OCI-LY1 (cell line): ENCODE data around the gene ATP1A3.

Experiments
- H2AFZ ChIP-seq: fragments of 200-600 bp; sonication (generic), shearing (Covaris generic); 2 replicates; pipeline ENCODE4 v1.6.0; 2014; ENCODE audit warnings: antibody characterized with exemption, mild to moderate bottlenecking, low read length
- H3F3A ChIP-seq: fragments of 200-600 bp; sonication (generic), shearing (Covaris generic); 2 replicates; pipeline ENCODE4 v1.6.0; 2014; ENCODE audit warnings: mild to moderate bottlenecking, antibody characterized with exemption, low read length, moderate library complexity; ENCODE audit not compliant: insufficient read depth
- H3K27ac ChIP-seq: fragments of 200-600 bp; sonication (generic); 2 replicates; pipeline ENCODE4 v1.5.1; 2014; ENCODE audit warnings: low read length, mixed run types, mild to moderate bottlenecking, low read depth; ENCODE audit not compliant: poor library complexity, severe bottlenecking
- H3K27me3 ChIP-seq: fragments of 200-600 bp; sonication (generic); 2 replicates; pipeline ENCODE4 v1.6.0; 2014; ENCODE audit warnings: antibody characterized with exemption, mild to moderate bottlenecking, low read length, moderate library complexity; ENCODE audit not compliant: insufficient read depth
- H3K36me3 ChIP-seq: fragments of 200-600 bp; sonication (generic); 2 replicates; pipeline ENCODE4 v1.6.1; 2014; ENCODE audit warnings: mild to moderate bottlenecking, antibody characterized with exemption, low read length, moderate library complexity, mixed read lengths; ENCODE audit not compliant: insufficient read depth
- H3K4me1 ChIP-seq: fragments of 200-600 bp; sonication (generic); 2 replicates; pipeline ENCODE4 v1.5.1; 2014; ENCODE audit warnings: mild to moderate bottlenecking, low read length, moderate library complexity; ENCODE audit not compliant: insufficient read depth, severe bottlenecking
- H3K4me2 ChIP-seq: fragments of 200-600 bp; sonication (generic), shearing (Covaris generic); 2 replicates; pipeline ENCODE4 v1.6.1; 2014; ENCODE audit warnings: low read length
- H3K4me3 ChIP-seq: fragments of 200-600 bp; sonication (generic); 2 replicates; pipeline ENCODE4 v1.5.1; 2014; ENCODE audit warnings: low read length, low read depth, mild to moderate bottlenecking, mixed read lengths; ENCODE audit not compliant: poor library complexity, severe bottlenecking
- H3K79me2 ChIP-seq: fragments of 200-600 bp; shearing (Covaris generic); 2 replicates; pipeline ENCODE4 v1.6.1; 2016; ENCODE audit warnings: mixed run types, low read length, mixed read lengths; ENCODE audit not compliant: insufficient read depth
- H3K9ac ChIP-seq: fragments of 200-600 bp; sonication (generic), shearing (Covaris generic); 2 replicates; pipeline ENCODE4 v1.6.1; 2014; ENCODE audit warnings: mild to moderate bottlenecking, low read length, mixed read lengths
- H3K9me2 ChIP-seq: fragments of 200-600 bp; sonication (generic), shearing (Covaris generic); 2 replicates; pipeline ENCODE4 v1.6.1; 2014; ENCODE audit warnings: low read depth, mild to moderate bottlenecking, low read length, mixed read lengths
- H3K9me3 ChIP-seq: fragments of 200-600 bp; shearing (Covaris generic); 2 replicates; pipeline ENCODE4 v1.6.1; 2014; ENCODE audit warnings: low read length, mixed read lengths
- H4K20me1 ChIP-seq: fragments of 200-600 bp; sonication (generic), shearing (Covaris generic); 2 replicates; pipeline ENCODE4 v1.6.0; 2016; ENCODE audit warnings: mild to moderate bottlenecking, low read length; ENCODE audit not compliant: insufficient read depth
- EZH2 ChIP-seq: fragments of 200-600 bp; sonication (generic), shearing (Covaris generic); IDR thresholded peaks from 2 replicates; pipeline ENCODE4 v1.8.0; 2017; ENCODE audit warnings: borderline replicate concordance, mixed run types, mild to moderate bottlenecking, antibody characterized with exemption, low read length, moderate library complexity, mixed read lengths
- TF ChIP-seq, protein P1 (sequence below): fragments of 200-600 bp; sonication (generic), shearing (Covaris generic); IDR thresholded peaks from 2 replicates; pipeline ENCODE4 v1.5.1; 2017; ENCODE audit warnings: mild to moderate bottlenecking, antibody characterized with exemption, low read length, moderate library complexity, mixed read lengths

ATP1A3 gene

DNA sequence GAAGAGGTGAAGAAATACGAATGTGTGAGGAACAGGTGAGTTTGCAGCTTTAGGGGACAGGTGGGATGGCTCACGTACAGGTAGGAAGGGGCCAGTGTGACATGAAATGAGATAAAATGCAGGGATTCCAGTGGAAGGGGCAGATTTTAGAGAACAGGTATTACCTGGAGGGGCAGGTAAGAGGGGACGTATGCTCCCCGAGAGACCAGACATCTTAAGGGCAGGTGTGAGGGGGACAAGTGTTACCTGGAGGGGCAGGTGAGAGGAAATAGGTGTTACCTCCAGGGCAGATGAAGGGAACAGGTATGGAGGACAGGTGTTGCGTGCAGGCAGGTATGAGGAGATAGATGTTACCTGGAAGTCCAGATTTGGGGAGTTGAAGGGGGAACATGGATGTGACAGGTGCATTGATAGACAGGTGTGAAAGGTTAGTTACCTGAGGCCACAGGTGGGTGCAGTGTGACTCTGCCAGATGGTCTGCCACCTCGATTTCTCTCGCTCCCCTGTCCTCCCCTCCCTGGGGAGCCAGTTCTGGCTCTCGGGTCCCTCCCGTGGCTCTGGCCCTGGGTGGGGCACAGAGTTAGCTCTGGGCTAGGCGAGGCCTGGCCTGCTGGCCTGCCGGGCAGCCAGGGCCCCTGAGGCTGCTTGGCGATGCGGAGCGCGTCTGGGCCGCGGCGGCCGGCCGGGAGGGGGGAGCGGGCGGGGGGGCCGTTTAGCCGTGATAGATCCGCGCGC is 67.8 kb downstream of the ATP1A3 start:
- Histone ChIP-seq H3K36me3 (no peaks in the 10 kb centered on the region), H3K9ac (no peak overlapping the region)

DNA sequence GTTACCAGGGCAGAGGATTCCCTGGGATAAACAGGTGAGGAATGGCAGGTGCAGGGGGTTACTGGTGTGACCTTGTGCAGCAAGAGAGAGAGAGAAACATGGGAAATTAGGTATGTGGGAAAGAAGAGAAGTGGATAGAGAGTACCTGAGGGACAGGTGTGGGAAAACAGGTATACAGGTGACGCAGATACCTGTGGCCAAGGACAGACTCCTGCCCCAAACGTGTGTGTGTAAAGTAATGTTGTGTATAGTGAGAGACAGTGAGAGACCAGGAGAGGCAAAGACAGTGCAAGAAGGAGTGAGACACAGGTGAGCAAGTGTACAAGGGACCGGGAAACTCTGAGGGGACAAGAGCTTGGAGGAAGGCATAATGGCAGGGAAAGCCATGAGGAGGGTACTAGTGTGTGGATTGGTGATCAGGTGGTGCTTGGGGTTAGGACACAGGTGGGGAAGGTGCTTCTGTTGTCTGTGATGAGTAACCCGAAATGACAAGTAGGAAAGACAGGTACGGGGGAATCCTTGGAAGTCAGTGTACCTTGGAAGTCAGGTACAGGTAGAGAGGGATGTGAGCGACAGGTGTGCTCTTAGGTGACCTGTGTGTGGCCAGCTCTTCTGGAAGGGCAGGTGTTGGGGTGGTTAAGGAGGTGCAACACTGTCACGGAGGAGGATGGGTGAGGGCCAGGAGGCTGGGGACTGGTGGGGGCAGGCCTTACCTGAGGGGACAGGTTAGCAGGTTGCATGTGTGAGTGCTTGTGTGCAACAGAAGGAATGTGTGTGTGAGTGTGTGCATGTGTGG is 68.6 kb downstream of the ATP1A3 start:
- H3K27me3 ChIP-seq, result peaks cover 4% of the 10 kb centered on the region; the same call in 1 of the 2 replicates

More for the DNA sequence above, 67.8 kb downstream of the ATP1A3 start:
- no peaks in the 10 kb centered on the region for H3K9me3 ChIP-seq
- H3K4me3 ChIP-seq, result no peak overlapping the region
- H2AFZ ChIP-seq, result no peak overlapping the region
- peaks cover 4% of the 10 kb centered on the region; the same call in 1 of the 2 replicates for H3K27me3 ChIP-seq
- no peaks in the 10 kb centered on the region for H3K9me2 ChIP-seq
- H3K4me2 ChIP-seq, result no peak overlapping the region
- no peaks in the 10 kb centered on the region for H3F3A ChIP-seq
- H3K79me2 ChIP-seq, result no peaks in the 10 kb centered on the region
- TF ChIP-seq, protein P1, sequence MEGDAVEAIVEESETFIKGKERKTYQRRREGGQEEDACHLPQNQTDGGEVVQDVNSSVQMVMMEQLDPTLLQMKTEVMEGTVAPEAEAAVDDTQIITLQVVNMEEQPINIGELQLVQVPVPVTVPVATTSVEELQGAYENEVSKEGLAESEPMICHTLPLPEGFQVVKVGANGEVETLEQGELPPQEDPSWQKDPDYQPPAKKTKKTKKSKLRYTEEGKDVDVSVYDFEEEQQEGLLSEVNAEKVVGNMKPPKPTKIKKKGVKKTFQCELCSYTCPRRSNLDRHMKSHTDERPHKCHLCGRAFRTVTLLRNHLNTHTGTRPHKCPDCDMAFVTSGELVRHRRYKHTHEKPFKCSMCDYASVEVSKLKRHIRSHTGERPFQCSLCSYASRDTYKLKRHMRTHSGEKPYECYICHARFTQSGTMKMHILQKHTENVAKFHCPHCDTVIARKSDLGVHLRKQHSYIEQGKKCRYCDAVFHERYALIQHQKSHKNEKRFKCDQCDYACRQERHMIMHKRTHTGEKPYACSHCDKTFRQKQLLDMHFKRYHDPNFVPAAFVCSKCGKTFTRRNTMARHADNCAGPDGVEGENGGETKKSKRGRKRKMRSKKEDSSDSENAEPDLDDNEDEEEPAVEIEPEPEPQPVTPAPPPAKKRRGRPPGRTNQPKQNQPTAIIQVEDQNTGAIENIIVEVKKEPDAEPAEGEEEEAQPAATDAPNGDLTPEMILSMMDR, result no peak
- TF ChIP-seq EZH2, result no peak
- no peaks in the 10 kb centered on the region for H4K20me1 ChIP-seq
- H3K27ac ChIP-seq, result no peak overlapping the region
- H3K4me1 ChIP-seq, result peaks cover 26% of the 10 kb centered on the region

More for the DNA sequence above, 68.6 kb downstream of the ATP1A3 start:
- Histone ChIP-seq H3K27ac (no peak overlapping the region), H3K9me2 (no peaks in the 10 kb centered on the region), H3K9ac (no peak overlapping the region), H4K20me1 (no peaks in the 10 kb centered on the region), H3K79me2 (no peaks in the 10 kb centered on the region), H3K4me2 (no peak overlapping the region), H3K36me3 (no peaks in the 10 kb centered on the region), H3K4me1 (peaks cover 26% of the 10 kb centered on the region), H2AFZ (no peak overlapping the region), H3F3A (no peaks in the 10 kb centered on the region), H3K4me3 (no peak overlapping the region), H3K9me3 (no peaks in the 10 kb centered on the region)
- no peak for TF ChIP-seq EZH2
- TF ChIP-seq, protein P1, result no peak
